Neural cell (in vitro differentiated cells): ENCODE measurements around the gene LTBP1. TPM values are rescaled to one million over a fixed set of nuclear protein-coding genes. Genes with fewer than 3 reads are reported as not detected.

ENCODE experiments used
- H2AFZ ChIP-seq: fragments of 200-600, 300-800 bp; sonication (generic), shearing (Covaris generic); 2 replicates; pipeline ENCODE4 v1.6.0; 2014; ENCODE audit warnings: low read depth, mild to moderate bottlenecking, antibody characterized with exemption, low read length, moderate library complexity
- H3F3A ChIP-seq: fragments of 200-600 bp; shearing (Covaris generic); 2 replicates; pipeline ENCODE4 v1.6.1; 2016; ENCODE audit warnings: mild to moderate bottlenecking, moderate library complexity, mixed read lengths, antibody characterized with exemption, low read length; ENCODE audit not compliant: insufficient read depth, poor library complexity, severe bottlenecking
- H3K27ac ChIP-seq: fragments of 200-600, 300-800 bp; sonication (generic), shearing (Covaris generic); 2 replicates; pipeline ENCODE4 v1.5.1; 2014; ENCODE audit warnings: mild to moderate bottlenecking, low read length, moderate library complexity
- H3K27me3 ChIP-seq: fragments of 300-800, 200-600 bp; sonication (generic), shearing (Covaris generic); 2 replicates; pipeline ENCODE4 v1.6.0; 2014; ENCODE audit warnings: mild to moderate bottlenecking, low read depth, low read length, moderate library complexity; ENCODE audit not compliant: insufficient read depth
- H3K36me3 ChIP-seq: fragments of 300-800, 200-600 bp; sonication (generic), shearing (Covaris generic); 2 replicates; pipeline ENCODE4 v1.5.1; 2014; ENCODE audit warnings: mild to moderate bottlenecking, antibody characterized with exemption, low read length, moderate library complexity; ENCODE audit not compliant: insufficient read depth
- H3K4me2 ChIP-seq: fragments of 300-800, 200-600 bp; sonication (generic), shearing (Covaris generic); 2 replicates; pipeline ENCODE4 v1.6.0; 2014; ENCODE audit warnings: mild to moderate bottlenecking, low read length
- H3K4me3 ChIP-seq: fragments of 300-800, 200-600 bp; sonication (generic), shearing (Covaris generic); 2 replicates; pipeline ENCODE4 v1.5.1; 2014; ENCODE audit warnings: mild to moderate bottlenecking, low read length, moderate library complexity
- H3K79me2 ChIP-seq: fragments of 200-600 bp; shearing (Covaris generic); replicated peaks from 2 replicates; pipeline ENCODE4 v1.6.0; 2014; ENCODE audit warnings: mild to moderate bottlenecking, low read length, moderate library complexity; ENCODE audit not compliant: insufficient read depth
- H3K9ac ChIP-seq: fragments of 300-800, 200-600 bp; sonication (generic), shearing (Covaris generic); 2 replicates; pipeline ENCODE4 v1.6.1; 2016; ENCODE audit warnings: mild to moderate bottlenecking, low read length, mixed read lengths
- H3K9me2 ChIP-seq: fragments of 200-600 bp; shearing (Covaris generic); 2 replicates; pipeline ENCODE4 v1.6.1; 2016; ENCODE audit warnings: mild to moderate bottlenecking, low read length, mixed read lengths; ENCODE audit not compliant: insufficient read depth
- H3K9me3 ChIP-seq: fragments of 200-600, 300-800 bp; sonication (generic), shearing (Covaris generic); 2 replicates; pipeline ENCODE4 v1.6.1; 2016; ENCODE audit warnings: mild to moderate bottlenecking, mixed run types, low read length, moderate library complexity, mixed read lengths
- H4K20me1 ChIP-seq: fragments of 200-600 bp; shearing (Covaris generic); 2 replicates; pipeline ENCODE4 v1.6.1; 2016; ENCODE audit warnings: mild to moderate bottlenecking, mixed run types; ENCODE audit not compliant: insufficient read depth
- CTCF ChIP-seq: fragments of 450-650 bp; IDR thresholded peaks from 2 replicates; pipeline ENCODE4 v1.5.1; 2014; ENCODE audit warnings: antibody characterized with exemption, mild to moderate bottlenecking, moderate library complexity; ENCODE audit not compliant: poor library complexity, severe bottlenecking
- EP300 ChIP-seq: fragments of 450-650 bp; conservative IDR thresholded peaks from 2 replicates; pipeline ENCODE4 v1.6.1; 2014; ENCODE audit warnings: antibody characterized with exemption, mild to moderate bottlenecking, moderate library complexity; ENCODE audit not compliant: poor library complexity, severe bottlenecking
- EZH2 ChIP-seq: fragments of 200-600, 300-800 bp; shearing (Covaris generic), sonication (generic); IDR thresholded peaks from 2 replicates; pipeline ENCODE4 v1.6.1; 2014; ENCODE audit warnings: antibody characterized with exemption, low read length, borderline replicate concordance, mild to moderate bottlenecking; ENCODE audit not compliant: insufficient read depth, poor library complexity, severe bottlenecking
- MXI1 ChIP-seq: fragments of 450-650 bp; conservative IDR thresholded peaks from 2 replicates; pipeline ENCODE4 v1.6.1; 2014; ENCODE audit warnings: antibody characterized with exemption, mild to moderate bottlenecking; ENCODE audit not compliant: poor library complexity, severe bottlenecking
- POLR2AphosphoS5 ChIP-seq: IDR thresholded peaks from 2 replicates; pipeline ENCODE4 v1.6.1; 2012
- RAD21 ChIP-seq: fragments of 450-650 bp; conservative IDR thresholded peaks from 2 replicates; pipeline ENCODE4 v1.6.1; 2014; ENCODE audit warnings: antibody characterized with exemption, mild to moderate bottlenecking, moderate library complexity
- SMC3 ChIP-seq: fragments of 450-650 bp; conservative IDR thresholded peaks from 2 replicates; pipeline ENCODE4 v1.6.1; 2014; ENCODE audit warnings: antibody characterized with exemption, mild to moderate bottlenecking, moderate library complexity; ENCODE audit not compliant: poor library complexity
- TAF1 ChIP-seq: IDR thresholded peaks from 2 replicates; pipeline ENCODE4 v1.6.1; 2012; ENCODE audit warnings: low read depth
- polyA plus RNA-seq: library from polyadenylated mRNA; depleted of rRNA; stranded (reverse); fragments of >200 nt; gene quantifications from 2 replicates; pipeline ENCODE4 v1.2.3, GENCODE V29; 2014
- TF ChIP-seq, protein P1 (sequence below): IDR thresholded peaks from 2 replicates; pipeline ENCODE4 v1.6.1; 2012; ENCODE audit warnings: borderline replicate concordance

Gene LTBP1
- polyA plus RNA-seq, 1 donor from 2014 or later, result 1.8 TPM

DNA sequence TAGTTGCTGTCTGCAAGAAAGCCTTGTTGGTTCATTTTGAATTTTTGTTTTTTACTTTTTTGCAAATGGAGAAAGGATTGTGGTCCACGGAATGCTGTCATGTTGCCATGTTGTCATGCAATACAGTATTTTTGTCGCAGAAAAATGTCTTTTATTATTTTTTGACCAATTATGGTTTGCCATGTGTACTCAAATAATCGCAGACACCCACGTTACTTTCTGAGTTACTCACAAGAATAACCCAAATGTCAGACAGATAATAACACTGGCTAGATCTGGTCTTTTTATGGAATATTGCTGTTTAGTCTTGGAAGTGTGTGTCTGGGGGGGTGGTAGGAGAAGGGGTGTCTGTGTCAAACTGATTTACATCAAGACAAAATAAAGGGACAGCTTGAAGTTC is 188.9 kb downstream of the LTBP1 start:
- Histone ChIP-seq H3K79me2 (no peaks in the 10 kb centered on the region), H3K9ac (no peak overlapping the region)

DNA sequence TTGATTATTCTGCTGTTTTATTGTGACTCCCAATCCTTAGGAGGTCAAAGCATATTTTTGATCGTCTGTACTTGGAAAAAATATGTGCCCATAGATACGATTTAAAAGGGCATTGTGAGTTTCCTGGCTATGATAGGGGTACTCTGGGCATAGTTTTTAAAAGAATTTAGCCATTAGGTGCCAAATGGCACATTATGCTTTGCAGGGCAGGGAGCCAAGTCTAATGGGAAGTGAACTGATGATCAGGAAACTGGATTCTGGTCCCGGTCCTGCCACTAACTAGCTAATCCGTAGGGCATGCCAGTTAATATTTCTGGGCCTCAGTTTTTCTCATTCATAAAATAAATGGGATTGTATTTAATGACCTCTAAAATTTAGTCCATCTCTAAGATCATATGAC is 189.3 kb downstream of the LTBP1 start:
- Histone ChIP-seq H3K4me2 (no peak overlapping the region), H3F3A (no peaks in the 10 kb centered on the region), H3K27me3 (no peaks in the 10 kb centered on the region), H3K9me3 (no peaks in the 10 kb centered on the region), H2AFZ (no peak overlapping the region), H3K79me2 (no peaks in the 10 kb centered on the region), H3K36me3 (no peaks in the 10 kb centered on the region), H4K20me1 (no peaks in the 10 kb centered on the region), H3K9me2 (no peaks in the 10 kb centered on the region), H3K9ac (no peak overlapping the region), H3K4me3 (no peak overlapping the region), H3K27ac (no peak overlapping the region)
- TF ChIP-seq MXI1, result no peak
- TF ChIP-seq EP300, result no peak
- TF ChIP-seq TAF1, result no peak
- no peak for TF ChIP-seq CTCF
- TF ChIP-seq SMC3, result no peak
- TF ChIP-seq POLR2AphosphoS5, result no peak
- TF ChIP-seq EZH2, result no peak
- TF ChIP-seq RAD21, result no peak

More for the DNA sequence above, 188.9 kb downstream of the LTBP1 start:
- Histone ChIP-seq H3K9me2 (no peaks in the 10 kb centered on the region), H3K36me3 (no peaks in the 10 kb centered on the region), H3K27me3 (no peaks in the 10 kb centered on the region), H3K27ac (no peak overlapping the region), H2AFZ (no peak overlapping the region), H4K20me1 (no peaks in the 10 kb centered on the region), H3K9me3 (no peaks in the 10 kb centered on the region), H3F3A (no peaks in the 10 kb centered on the region), H3K4me3 (no peak overlapping the region), H3K4me2 (no peak overlapping the region)
- no peak for TF ChIP-seq RAD21
- no peak for TF ChIP-seq EZH2
- no peak for TF ChIP-seq TAF1
- no peak for TF ChIP-seq SMC3
- TF ChIP-seq, protein P1, sequence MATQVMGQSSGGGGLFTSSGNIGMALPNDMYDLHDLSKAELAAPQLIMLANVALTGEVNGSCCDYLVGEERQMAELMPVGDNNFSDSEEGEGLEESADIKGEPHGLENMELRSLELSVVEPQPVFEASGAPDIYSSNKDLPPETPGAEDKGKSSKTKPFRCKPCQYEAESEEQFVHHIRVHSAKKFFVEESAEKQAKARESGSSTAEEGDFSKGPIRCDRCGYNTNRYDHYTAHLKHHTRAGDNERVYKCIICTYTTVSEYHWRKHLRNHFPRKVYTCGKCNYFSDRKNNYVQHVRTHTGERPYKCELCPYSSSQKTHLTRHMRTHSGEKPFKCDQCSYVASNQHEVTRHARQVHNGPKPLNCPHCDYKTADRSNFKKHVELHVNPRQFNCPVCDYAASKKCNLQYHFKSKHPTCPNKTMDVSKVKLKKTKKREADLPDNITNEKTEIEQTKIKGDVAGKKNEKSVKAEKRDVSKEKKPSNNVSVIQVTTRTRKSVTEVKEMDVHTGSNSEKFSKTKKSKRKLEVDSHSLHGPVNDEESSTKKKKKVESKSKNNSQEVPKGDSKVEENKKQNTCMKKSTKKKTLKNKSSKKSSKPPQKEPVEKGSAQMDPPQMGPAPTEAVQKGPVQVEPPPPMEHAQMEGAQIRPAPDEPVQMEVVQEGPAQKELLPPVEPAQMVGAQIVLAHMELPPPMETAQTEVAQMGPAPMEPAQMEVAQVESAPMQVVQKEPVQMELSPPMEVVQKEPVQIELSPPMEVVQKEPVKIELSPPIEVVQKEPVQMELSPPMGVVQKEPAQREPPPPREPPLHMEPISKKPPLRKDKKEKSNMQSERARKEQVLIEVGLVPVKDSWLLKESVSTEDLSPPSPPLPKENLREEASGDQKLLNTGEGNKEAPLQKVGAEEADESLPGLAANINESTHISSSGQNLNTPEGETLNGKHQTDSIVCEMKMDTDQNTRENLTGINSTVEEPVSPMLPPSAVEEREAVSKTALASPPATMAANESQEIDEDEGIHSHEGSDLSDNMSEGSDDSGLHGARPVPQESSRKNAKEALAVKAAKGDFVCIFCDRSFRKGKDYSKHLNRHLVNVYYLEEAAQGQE, result no peak
- TF ChIP-seq MXI1, result no peak
- no peak for TF ChIP-seq CTCF
- TF ChIP-seq POLR2AphosphoS5, result no peak
- TF ChIP-seq EP300, result no peak
